Activated CD4-positive, alpha-beta T cell treated with anti-CD3 and anti-CD28 coated beads, Interleukin-2, amount 10 ng/mL, durations not matched to agents 24 days and 14 days (primary cell): ENCODE measurements around the gene OR4K14. TPM values are rescaled to one million over a fixed set of nuclear protein-coding genes. Genes with fewer than 3 reads are reported as not detected.
"Not testable (repeated sequence)": the region's sequence is repeated elsewhere in the genome, so short reads cannot be mapped to it uniquely, and the experiment has no call there.

Source experiments
- DNase-seq: peaks from one replicate; pipeline ENCODE4 v3.0.0; 2022
- H3K27ac Mint-ChIP-seq: one replicate; pipeline ENCODE4 v1.8.0; 2022; ENCODE audit warnings: mild to moderate bottlenecking, mixed read lengths
- H3K27me3 Mint-ChIP-seq: one replicate; pipeline ENCODE4 v1.8.0; 2022; ENCODE audit warnings: mixed read lengths
- H3K36me3 Mint-ChIP-seq: one replicate; pipeline ENCODE4 v1.8.0; 2022; ENCODE audit warnings: low read depth, mild to moderate bottlenecking, mixed read lengths
- H3K4me1 Mint-ChIP-seq: one replicate; pipeline ENCODE4 v1.8.0; 2021; ENCODE audit warnings: mixed read lengths
- H3K4me3 Mint-ChIP-seq: one replicate; pipeline ENCODE4 v1.8.0; 2022; ENCODE audit warnings: mild to moderate bottlenecking, moderate library complexity, mixed read lengths
- H3K9me3 Mint-ChIP-seq: one replicate; pipeline ENCODE4 v1.8.0; 2021; ENCODE audit warnings: mixed read lengths
- intact Hi-C: fragments of 100-400 bp; cut with micrococcal nuclease; formaldehyde crosslinking; loops from one replicate; pipeline ENCODE4 v1.15.1; 2023
- total RNA-seq: library from RNA; stranded (reverse); gene quantifications from 2 replicates; pipeline ENCODE4 v1.2.3, GENCODE V29; 2022

The OR4K14 gene
- total RNA-seq: not detected in 2 replicates

- Mint-ChIP-seq H3K36me3 (no peaks in the 10 kb centered on the region), H3K4me1 (no peaks in the 10 kb centered on the region), H3K27ac (no peak within 1 kb of the TSS), H3K4me3 (no peak within 1 kb of the TSS), H3K9me3 (peaks cover under 1% of the 10 kb centered on the region), H3K27me3 (no peaks in the 10 kb centered on the region)
- no peak for DNase-seq
- intact Hi-C loops: no loop called here
These were observed at the start of gene OR4K14 for GRCh38 chr14:20019257-20019865. Gene OR4K14 (minus strand): TSS chr14:20019307. CDS start chr14:20015193, 4,114 bp downstream.

- intact Hi-C loops: no loop called here
- Mint-ChIP-seq H3K4me3 (no peak within 1 kb of the TSS), H3K4me1 (no peaks in the 10 kb centered on the region), H3K36me3 (no peaks in the 10 kb centered on the region), H3K27me3 (no peaks in the 10 kb centered on the region), H3K9me3 (no peaks in the 10 kb centered on the region), H3K27ac (no peak within 1 kb of the TSS)
- no peak for DNase-seq
These were observed 40.6 kb upstream of the OR4K14 start, which contains the start of gene OR4L1 for GRCh38 chr14:20059745-20060144. Gene OR4L1 (plus strand): TSS chr14:20060045. CDS start chr14:20060045, 0 bp downstream.

GRCh38 chr14:20048202-20048601, 29.1 kb upstream of the OR4K14 start:
- Mint-ChIP-seq H3K27ac (no peak overlapping the region), H3K36me3 (no peaks in the 10 kb centered on the region), H3K27me3 (no peaks in the 10 kb centered on the region), H3K4me1 (no peaks in the 10 kb centered on the region), H3K9me3 (no peaks in the 10 kb centered on the region), H3K4me3 (no peak overlapping the region)
- intact Hi-C loops: no loop called here
- DNase-seq: no peak

GRCh38 chr14:20044243-20044642, 25.1 kb upstream of the OR4K14 start:
- intact Hi-C loops: no loop called here
- Mint-ChIP-seq H3K9me3 (no peaks in the 10 kb centered on the region), H3K27me3 (no peaks in the 10 kb centered on the region), H3K27ac (no peak overlapping the region), H3K4me1 (no peaks in the 10 kb centered on the region), H3K36me3 (no peaks in the 10 kb centered on the region), H3K4me3 (no peak overlapping the region)
- DNase-seq: no peak

- H3K27ac Mint-ChIP-seq: no peak within 1 kb of the TSS
- H3K4me1 Mint-ChIP-seq: no peaks in the 10 kb centered on the region
- H3K4me3 Mint-ChIP-seq: no peak within 1 kb of the TSS
- no peaks in the 10 kb centered on the region for H3K36me3 Mint-ChIP-seq
- peaks cover 8% of the 10 kb centered on the region for H3K9me3 Mint-ChIP-seq
- no peak for DNase-seq
- intact Hi-C loops: no loop called here
- H3K27me3 Mint-ChIP-seq: no peaks in the 10 kb centered on the region
These were observed 16.8 kb upstream of the OR4K14 start, which contains the start of gene OR4K13 for GRCh38 chr14:20035938-20036337. Gene OR4K13 (minus strand): TSS chr14:20036038. CDS start chr14:20034758, 1,280 bp downstream.

GRCh38 chr14:20035449-20035848, 16.3 kb upstream of the OR4K14 start:
- Mint-ChIP-seq H3K9me3 (peaks cover 8% of the 10 kb centered on the region), H3K36me3 (no peaks in the 10 kb centered on the region), H3K4me3 (no peak overlapping the region), H3K4me1 (no peaks in the 10 kb centered on the region), H3K27me3 (no peaks in the 10 kb centered on the region), H3K27ac (no peak overlapping the region)
- intact Hi-C loops: no loop called here
- DNase-seq: no peak

GRCh38 chr14:20031058-20031457, 12.0 kb upstream of the OR4K14 start:
- Mint-ChIP-seq H3K27ac (no peak overlapping the region), H3K27me3 (no peaks in the 10 kb centered on the region), H3K36me3 (no peaks in the 10 kb centered on the region)

GRCh38 chr14:20008156-20008555, 11.0 kb downstream of the OR4K14 start:
- Mint-ChIP-seq H3K27ac (no peak overlapping the region), H3K4me3 (no peak overlapping the region)
- intact Hi-C loops: no loop called here

More at GRCh38 chr14:20031058-20031457, 12.0 kb upstream of the OR4K14 start:
- no peak for DNase-seq
- H3K4me1 Mint-ChIP-seq: no peaks in the 10 kb centered on the region
- no peak overlapping the region for H3K4me3 Mint-ChIP-seq
- intact Hi-C loops: no loop called here
- H3K9me3 Mint-ChIP-seq: peaks cover 8% of the 10 kb centered on the region

GRCh38 chr14:20002319-20002718, 16.8 kb downstream of the OR4K14 start:
- intact Hi-C loops: no loop called here
- Mint-ChIP-seq H3K4me3 (no peak overlapping the region), H3K9me3 (no peaks in the 10 kb centered on the region), H3K4me1 (no peaks in the 10 kb centered on the region), H3K27ac (no peak overlapping the region), H3K36me3 (no peaks in the 10 kb centered on the region), H3K27me3 (no peaks in the 10 kb centered on the region)
- DNase-seq: no peak

More at GRCh38 chr14:20008156-20008555, 11.0 kb downstream of the OR4K14 start:
- Mint-ChIP-seq H3K36me3 (no peaks in the 10 kb centered on the region), H3K27me3 (no peaks in the 10 kb centered on the region), H3K4me1 (no peaks in the 10 kb centered on the region), H3K9me3 (no peaks in the 10 kb centered on the region)
- no peak for DNase-seq

- H3K36me3 Mint-ChIP-seq: no peaks in the 10 kb centered on the region
- H3K27me3 Mint-ChIP-seq: no peaks in the 10 kb centered on the region
- DNase-seq: no peak
- no peaks in the 10 kb centered on the region for H3K4me1 Mint-ChIP-seq
- intact Hi-C loops: no loop called here
- H3K4me3 Mint-ChIP-seq: no peak within 1 kb of the TSS
- H3K9me3 Mint-ChIP-seq: no peaks in the 10 kb centered on the region
- no peak within 1 kb of the TSS for H3K27ac Mint-ChIP-seq
These were observed 17.2 kb downstream of the OR4K14 start, which contains the start of gene OR4Q2 for GRCh38 chr14:20001863-20002262. Gene OR4Q2 (plus strand): TSS chr14:20002163.

GRCh38 chr14:19993438-19993837, 25.7 kb downstream of the OR4K14 start:
- peaks cover 11% of the 10 kb centered on the region for H3K9me3 Mint-ChIP-seq
- no peaks in the 10 kb centered on the region for H3K27me3 Mint-ChIP-seq
- no peak overlapping the region for H3K27ac Mint-ChIP-seq
- intact Hi-C loops: no loop called here
- H3K36me3 Mint-ChIP-seq: no peaks in the 10 kb centered on the region
- no peaks in the 10 kb centered on the region for H3K4me1 Mint-ChIP-seq
- H3K4me3 Mint-ChIP-seq: no peak overlapping the region
- DNase-seq: no peak

GRCh38 chr14:19975291-19975690, 43.8 kb downstream of the OR4K14 start, which contains the start of gene OR4K15:
Gene OR4K15 (plus strand): TSS chr14:19975591. CDS start chr14:19975591, 0 bp downstream.
- intact Hi-C loops: no loop called here

GRCh38 chr14:19974844-19975243, 44.3 kb downstream of the OR4K14 start:
- peak; percentile 77 for DNase-seq
- Mint-ChIP-seq H3K4me1 (peaks cover 12% of the 10 kb centered on the region), H3K9me3 (no peaks in the 10 kb centered on the region), H3K27me3 (no peaks in the 10 kb centered on the region), H3K27ac (no peak overlapping the region), H3K36me3 (no peaks in the 10 kb centered on the region), H3K4me3 (no peak overlapping the region)
- intact Hi-C loops: no loop called here

More at GRCh38 chr14:19975291-19975690, 43.8 kb downstream of the OR4K14 start, which contains the start of gene OR4K15:
- H3K27me3 Mint-ChIP-seq: no peaks in the 10 kb centered on the region
- H3K4me3 Mint-ChIP-seq: peak within 1 kb of the TSS; percentile 27
- no peak within 1 kb of the TSS for H3K27ac Mint-ChIP-seq
- no peak for DNase-seq
- no peaks in the 10 kb centered on the region for H3K9me3 Mint-ChIP-seq
- peaks cover 12% of the 10 kb centered on the region for H3K4me1 Mint-ChIP-seq
- no peaks in the 10 kb centered on the region for H3K36me3 Mint-ChIP-seq

GRCh38 chr14:19969735-19970134, 49.4 kb downstream of the OR4K14 start:
- H3K27me3 Mint-ChIP-seq, H3K36me3 Mint-ChIP-seq, H3K9me3 Mint-ChIP-seq, H3K27ac Mint-ChIP-seq, intact Hi-C loops, DNase-seq, H3K4me3 Mint-ChIP-seq, H3K4me1 Mint-ChIP-seq: not testable (repeated sequence)
